NAMALWA (cell line): ENCODE results near the gene NEK10.

Experiments used
- DNase-seq: peaks from one replicate; pipeline ENCODE4 v3.0.0-alpha.2; 2015; ENCODE audit warnings: low spot score

NEK10 gene

DNA sequence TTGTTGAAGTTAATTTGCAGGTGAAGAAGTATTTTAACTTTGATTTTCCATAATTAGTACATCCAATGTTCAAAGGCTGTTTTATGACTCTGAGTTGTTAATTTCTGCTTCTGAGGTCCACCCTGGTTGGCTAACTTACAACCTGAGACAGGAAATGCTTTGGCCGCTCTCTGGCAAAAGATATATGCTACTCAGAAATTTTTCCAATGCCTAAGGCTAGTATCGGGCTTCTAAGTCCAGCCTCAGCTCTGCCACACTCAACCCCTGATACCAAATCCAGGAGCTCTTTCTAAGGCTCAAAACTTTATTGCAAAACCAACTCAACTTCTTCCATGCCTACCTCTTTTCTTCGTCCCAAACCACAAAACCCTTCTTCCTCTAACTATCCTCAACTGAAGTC lies 192.9 kb downstream of the NEK10 start:
- DNase-seq, result no peak

DNA sequence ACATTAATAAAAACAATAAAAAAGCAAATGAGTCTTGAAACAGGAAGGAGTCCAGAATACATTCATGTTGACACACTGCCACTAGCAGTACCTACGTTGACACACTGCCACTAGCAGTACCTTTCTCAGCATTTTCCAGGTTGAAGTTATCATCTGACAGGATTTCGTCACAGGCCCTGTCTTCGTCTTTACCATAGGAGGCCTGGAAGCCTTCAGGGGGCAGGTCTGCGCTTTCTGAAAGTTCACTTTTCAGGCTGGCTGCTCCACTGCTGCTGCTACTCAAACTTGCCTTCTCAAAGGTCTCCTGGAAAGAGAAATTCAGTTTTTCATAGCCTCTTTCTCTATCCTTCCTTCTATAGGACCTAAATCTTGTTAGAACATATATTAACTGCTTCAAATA lies 194.7 kb downstream of the NEK10 start:
- DNase-seq, result no peak

DNA sequence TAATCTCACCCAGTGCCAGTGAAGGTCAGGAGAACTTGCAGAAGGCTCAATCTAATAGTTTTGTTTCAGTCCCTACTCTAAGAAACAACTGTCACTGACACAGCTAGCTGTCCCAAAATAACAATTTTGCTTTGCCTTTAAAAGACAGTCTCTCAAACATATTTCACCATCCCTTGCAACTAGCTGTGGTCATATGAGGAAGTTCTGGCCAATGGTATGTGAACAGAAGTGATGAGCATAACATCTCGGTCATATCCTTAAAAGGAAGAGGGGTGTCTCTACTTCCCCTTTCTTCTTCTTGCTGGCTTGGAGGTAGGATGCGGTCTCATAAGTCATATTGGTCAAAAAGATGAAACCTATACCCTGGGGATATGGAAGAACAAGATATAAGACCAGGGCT lies 198.1 kb downstream of the NEK10 start:
- DNase-seq, result peak; percentile 24

DNA sequence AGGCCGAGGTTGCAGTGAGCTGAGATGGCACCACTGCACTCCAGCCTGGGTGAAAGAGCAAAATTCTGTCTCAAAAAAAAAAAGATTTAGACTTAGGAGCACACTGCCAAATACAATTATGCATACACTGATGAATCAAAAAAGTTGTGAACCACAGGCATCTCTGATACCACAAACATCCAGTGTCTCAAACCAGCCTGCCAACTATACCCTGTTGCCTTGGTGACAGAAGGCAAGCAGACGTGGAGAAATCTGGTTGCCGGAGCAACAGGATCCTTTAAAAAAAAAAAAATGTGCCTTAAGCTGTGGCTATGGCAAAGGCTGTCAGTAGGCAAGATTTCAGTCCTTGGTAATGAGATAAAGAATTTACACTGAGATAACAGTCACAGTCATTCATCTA lies 202.3 kb downstream of the NEK10 start:
- DNase-seq, result no peak

DNA sequence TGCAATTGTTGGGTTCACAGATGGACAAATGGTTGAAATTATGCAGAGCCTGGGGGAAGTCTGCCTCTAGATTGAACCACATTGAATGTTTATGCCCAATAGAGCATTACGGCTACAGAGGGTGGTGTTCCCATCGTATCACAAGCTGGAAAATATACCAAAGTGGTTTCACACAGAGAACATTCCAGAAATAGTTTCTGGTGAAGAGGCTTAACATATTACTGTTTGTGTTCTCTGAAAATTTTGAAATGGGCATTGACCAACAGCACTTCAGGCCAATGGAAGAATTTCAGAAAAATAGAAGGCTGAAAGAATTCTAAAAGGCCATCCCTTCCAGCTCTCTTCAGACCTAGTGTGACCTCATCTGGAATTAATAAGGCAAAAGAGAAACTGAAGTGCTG lies 203.9 kb downstream of the NEK10 start:
- DNase-seq, result no peak

DNA sequence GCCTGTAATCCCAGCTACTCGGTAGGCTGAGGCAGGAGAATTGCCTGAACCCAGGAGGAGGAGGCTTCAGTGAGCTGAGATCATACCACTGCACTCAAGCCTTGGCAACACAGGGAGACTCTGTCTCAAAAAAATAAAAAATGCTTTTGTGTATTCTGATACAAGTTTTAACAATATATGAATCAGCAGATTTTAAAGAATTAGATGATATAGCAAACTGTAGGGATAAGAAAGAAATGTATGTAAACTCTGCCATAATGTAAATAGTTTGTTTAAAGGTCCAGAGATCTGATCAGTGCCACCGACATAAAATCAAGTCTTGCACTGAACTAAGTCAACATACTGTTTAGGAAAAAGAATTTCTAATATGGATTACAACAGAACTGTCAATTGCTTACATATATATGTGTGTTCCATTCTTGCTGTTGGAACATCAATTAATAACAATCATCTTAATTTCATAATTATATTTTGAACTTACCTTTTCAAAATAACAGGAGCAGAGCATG lies 208.3 kb downstream of the NEK10 start:
- DNase-seq, result no peak

DNA sequence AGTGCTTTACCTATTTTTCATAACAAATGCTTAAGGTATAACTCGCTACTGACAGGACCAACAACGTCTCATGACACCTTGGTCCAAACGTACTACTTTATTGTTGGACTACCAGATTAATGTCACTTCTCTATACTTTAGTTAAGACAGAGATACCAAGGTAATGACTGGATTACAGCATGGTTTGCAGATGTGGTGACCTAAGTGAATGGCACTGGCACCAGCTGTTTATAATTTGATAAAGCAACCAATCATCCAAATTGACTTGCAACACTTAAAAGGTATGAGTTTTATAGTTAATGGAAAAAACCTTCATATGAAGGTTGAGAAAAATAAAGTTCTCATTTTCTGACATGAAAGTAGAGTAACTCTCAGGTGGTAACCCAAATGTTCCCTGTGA lies 209.0 kb downstream of the NEK10 start:
- no peak for DNase-seq

DNA sequence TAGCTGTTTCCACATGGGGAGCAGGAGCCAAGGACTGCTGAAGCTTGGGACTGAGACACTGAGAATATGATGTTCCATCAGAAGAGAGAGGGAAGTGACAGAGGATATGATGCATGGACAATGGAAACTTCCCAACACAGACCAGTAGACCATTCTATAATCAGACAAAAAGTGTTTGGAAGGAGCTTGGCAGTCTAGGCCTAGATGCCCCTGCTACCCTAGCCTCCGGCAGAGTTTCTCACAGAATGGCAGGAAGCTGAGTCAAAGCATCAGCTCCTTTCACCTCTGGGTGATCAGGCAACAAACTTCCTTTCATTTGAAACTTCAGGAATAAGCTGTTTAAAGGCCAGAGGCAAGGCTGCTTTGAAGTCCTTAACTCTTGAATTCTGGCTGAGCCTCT lies 222.0 kb downstream of the NEK10 start:
- DNase-seq, result no peak

DNA sequence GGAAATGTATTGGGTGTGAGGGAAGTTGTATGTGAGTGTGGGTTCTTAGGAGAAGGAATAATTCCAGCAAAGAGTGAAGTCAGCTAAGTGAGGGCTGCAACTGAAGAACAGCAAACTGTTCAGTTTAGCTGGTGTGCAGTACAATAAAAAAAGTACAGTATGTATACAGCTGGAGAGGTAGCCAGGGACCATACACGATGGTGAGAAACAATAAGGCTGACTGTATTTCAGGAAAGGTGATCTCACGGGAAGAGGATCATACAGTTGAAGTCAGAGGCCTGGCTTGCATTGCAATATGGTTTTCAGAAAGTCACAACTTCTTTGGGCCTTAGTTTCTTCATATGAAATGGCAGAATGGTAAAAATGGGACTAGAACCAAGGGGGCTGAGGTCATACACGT lies 222.4 kb downstream of the NEK10 start:
- DNase-seq, result no peak

DNA sequence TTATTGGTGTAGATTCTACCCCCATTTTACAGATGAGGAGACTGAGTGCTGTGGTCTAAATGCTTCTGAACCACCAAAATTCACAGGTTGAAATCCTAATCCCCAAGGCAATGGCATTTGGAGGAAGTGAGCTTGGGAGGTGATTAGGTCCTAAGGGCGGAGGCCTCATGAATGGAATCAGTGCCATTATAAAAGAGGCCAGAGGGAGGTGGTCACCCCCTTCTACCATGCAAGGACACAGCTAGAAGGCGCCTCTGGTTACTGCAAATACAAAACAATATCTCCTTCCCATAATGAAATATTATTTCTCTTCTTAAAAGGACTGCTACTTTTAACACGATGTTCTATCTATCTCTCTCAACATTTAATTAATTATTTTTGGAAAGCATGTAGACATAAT lies 223.5 kb downstream of the NEK10 start:
- DNase-seq, result no peak

DNA sequence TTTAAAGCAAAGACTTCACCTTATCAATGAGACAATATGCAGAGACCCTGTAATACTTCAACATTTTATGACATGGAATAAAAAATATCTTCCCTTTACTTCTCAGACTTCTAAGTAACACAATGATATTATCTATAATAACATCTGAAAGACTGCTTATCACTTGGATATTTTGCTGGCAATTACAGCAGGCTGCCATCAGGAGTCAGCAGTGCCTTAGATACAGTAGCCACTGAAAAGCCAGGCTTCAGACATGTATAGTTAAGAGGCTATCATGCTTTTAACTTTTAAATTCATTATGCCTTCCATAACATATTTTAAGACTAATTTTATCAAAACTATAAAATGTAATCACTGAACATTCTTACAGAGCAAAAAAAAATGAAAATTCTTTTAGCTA lies 227.5 kb downstream of the NEK10 start:
- DNase-seq, result peak; percentile 39

DNA sequence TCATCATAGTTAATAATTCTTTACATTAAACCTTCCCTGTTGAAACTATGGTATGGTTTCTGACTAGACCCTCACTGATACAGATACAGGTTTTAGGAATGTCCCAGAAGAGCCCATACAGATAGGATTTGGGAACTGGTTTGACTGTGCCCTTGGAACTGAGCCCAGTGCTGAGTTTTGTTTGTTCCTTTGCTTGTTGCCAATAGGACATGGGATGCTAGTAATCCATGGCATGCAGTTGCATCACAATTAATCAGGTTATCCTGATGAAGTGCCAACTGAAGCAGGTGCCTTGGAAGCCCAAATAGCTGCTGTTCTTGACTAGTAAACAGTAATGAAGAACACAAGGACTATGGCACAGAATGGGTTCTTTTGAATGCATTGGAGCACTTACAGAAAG lies 230.6 kb downstream of the NEK10 start:
- DNase-seq, result no peak

DNA sequence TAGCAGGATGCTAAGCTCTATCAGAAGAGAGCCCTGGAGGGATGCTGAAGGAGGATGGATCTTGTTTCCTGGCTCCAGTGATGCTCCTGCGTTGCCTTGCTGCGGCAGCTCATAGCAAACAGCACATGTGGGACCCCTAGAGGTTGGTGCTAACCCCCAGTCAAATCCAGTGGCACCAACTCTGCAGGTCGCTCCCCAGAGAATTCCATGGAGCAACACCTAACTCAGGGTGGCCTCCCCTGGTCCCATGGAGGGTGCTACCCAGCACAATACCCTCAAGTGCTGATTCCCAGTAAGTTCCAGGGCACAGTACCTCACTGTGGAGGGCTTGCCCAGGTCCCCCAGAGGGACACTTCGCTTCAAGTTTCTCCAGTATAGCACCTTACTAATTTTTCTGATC lies 231.2 kb downstream of the NEK10 start:
- DNase-seq, result no peak

DNA sequence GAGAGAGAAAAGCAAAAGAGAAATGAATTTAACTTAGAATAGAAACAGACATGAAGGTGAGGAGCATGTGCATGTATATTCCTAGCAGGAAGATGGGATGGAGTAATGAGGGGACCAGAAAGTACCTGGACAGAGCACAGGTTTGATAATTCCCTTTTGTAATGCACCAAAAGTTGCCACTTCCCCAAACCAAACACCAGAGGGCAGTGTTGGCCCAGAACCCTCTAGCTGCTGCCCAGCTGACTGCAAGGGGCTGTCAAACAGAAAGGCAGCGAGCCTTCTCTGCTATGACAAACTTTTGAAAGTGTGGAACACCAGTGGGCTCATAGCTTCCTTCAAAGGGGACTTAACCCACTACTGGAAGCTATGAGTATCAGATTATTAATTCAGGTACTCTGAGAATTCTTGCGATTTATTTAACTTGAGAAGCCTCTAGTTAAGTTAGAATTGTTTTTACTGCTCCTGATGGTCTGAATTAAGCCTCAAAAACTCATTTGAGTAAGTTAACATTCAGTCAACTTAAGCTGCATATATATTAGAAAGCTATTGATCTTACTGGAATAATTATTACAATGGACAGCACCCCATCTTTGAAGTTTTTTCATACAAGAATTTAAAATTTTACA lies 234.9 kb downstream of the NEK10 start:
- peak; percentile 80 for DNase-seq

DNA sequence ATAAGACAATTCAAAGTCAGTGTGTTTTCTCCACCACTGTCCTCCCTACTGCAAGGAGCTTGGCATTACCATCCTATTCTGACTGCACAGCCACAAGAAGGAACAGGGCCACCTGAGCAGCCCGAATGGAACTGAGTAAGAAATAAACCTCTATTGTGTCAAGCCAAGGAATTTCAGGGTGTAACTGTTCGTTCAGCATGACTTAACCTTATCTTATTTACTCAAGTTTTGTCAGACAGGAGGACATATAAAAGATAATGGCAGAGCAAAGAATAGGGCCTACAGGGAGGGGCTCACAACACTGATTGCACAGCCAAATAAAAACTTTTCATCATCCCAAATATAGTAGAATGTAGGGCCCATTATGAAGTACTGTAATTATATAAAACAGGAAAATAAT lies 236.1 kb downstream of the NEK10 start:
- DNase-seq, result no peak

DNA sequence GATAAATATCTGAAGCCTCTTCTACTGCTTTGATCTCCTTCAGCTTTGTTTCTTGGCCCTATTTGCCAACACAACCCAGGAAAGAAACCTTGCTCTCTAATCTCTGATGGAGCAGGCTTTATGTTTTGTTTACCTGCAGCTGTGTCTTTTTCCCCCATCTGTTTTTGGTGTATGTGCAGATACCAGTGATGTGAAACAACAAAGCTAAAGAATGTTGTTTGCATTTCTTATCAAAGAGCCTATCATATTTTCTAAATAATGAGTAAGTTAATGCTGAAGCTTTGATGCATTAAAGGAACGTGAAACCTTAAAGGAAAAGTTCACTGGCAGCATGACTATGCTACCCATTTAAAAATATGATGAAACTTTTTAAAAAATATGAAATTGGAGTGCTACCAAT lies 238.4 kb downstream of the NEK10 start:
- DNase-seq, result no peak

DNA sequence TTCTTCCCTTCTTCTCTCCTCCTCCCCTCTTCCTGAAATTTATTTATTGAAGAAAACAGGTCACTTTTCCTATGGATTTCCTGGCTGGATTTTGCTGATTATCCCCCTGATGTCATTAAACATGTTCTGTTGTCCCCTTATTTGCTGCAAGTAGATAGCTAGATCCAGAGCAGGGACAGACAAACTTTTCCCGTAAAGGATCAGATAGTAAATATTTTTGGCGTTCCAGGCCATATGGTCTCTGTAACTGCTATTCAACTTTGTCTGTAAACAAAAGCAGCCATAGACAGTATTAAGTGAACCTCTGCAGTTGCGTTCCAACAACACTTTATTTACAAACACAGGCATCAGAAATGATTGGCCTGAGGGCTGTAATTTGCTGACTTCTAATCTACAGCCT lies 241.3 kb downstream of the NEK10 start:
- DNase-seq, result no peak

DNA sequence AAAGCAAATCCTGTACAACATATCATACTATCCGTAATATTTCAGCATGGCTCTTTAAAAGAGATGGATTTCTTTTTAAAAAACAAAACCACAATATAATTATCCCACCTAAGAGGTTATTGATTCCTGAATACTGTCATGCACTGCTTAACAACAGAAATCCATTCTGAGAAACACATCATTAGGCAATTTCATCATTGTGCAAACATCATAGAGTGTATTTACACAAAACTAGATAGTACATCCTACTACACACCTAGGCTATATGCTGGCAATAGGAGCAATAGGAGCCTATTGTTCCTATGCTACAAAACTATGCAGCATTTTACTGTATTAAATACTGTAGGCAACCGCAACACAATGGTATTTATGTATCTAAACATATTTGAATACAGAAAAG lies 242.0 kb downstream of the NEK10 start:
- DNase-seq, result no peak

DNA sequence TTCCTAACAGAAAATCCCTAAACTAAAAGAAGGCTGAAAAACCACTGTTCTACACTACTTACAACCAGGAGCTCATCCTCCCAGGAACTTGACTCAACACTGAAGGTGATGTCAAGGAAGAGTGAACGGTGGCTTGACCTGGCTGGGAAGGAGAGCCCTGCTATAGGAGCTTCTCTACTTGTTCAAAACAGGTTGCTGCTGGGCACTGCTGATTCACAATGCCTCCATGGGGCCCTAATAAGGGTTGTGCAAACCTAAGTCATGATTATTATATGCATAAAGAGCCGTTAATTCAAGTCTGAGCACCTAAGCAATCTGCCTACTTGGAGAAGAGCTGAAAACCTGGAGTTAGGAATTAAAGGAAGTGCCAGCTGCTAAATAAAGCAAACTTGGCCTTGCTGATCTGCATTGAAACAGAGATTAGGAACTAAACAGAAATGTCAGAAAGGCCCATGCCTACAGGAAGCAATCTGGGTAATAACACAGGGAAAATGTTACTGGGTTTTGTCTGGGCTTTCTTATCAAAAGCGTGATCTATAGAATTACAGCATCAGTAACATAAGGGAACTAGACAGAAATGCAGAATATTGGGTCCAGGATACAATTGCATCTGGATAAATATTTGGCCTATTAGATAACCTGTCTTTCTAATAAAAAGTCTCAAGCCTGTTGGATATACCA lies 243.2 kb downstream of the NEK10 start:
- DNase-seq, result no peak

DNA sequence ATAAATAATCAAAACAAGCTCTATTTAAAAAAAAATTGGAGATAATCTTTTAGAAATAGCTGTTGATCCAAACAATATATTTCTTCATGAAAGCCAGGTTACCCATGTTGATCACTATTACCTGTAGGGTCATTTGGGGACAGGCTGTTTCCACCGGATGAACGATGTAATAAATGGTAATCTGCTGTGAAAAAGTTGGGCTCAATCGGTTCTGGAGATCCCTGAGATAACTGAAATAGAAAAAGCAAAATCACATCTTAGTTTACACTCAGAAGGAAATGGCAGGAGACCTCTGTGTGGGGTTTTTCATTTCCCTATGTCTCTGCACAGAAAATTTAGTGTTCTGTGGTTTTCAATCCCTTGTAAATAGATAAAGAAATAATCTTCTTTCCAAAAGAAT lies 249.5 kb downstream of the NEK10 start:
- DNase-seq, result no peak

DNA sequence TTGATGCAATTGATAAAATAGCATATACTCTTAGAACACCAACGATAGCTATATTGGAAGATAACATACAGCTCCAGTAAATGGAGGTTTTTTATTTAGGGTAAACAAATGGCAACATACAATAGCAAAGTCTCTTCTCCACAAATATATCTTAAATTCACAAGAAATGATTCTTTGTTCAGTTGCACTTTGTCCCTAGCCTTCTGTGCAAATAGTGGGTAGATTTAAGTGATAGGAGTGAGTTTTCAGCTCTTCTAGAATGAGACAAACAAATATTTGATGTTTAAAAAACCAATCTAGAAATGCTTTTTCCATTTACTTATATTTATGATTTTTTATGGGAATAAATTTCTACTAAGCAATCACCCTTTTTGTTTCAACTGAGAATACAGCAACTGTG lies 253.8 kb downstream of the NEK10 start:
- no peak for DNase-seq

DNA sequence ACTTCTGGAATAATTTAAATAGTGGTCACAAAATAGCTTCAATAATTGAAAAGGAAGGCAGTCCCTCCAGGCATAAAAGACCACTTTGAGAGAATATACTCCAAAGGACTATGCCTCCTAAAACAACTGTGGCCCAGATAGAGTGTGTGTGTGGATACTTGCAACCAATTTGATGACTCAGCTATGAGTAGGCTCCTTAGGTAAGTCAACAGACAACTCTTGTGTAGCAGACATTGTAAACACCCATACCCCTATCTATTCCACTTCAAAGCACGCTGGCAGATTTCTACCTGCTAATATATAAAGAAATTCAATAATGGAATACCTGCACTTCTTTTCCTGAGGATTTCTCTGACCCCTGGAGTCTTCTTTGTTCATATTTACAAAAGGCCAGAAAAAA lies 254.5 kb downstream of the NEK10 start:
- no peak for DNase-seq

DNA sequence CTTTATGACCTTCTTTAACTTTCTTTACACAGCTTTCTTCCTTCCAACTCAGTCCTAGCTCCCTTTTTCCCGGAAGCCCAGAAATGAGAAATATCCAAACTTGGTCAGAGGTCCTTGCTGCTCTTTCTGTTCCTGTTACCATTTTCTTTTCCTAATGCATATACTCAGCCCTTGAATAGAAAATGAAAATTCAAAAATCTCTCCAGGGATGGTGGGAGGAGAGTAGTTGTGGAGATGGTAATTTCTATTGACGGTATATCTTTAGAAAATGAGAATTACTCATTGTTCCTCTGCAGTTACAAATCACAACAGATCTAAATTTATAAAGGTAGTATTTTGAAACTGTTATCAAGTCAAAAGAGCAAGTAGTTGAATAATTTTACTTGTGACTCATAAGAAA lies 255.1 kb downstream of the NEK10 start:
- DNase-seq, result no peak

DNA sequence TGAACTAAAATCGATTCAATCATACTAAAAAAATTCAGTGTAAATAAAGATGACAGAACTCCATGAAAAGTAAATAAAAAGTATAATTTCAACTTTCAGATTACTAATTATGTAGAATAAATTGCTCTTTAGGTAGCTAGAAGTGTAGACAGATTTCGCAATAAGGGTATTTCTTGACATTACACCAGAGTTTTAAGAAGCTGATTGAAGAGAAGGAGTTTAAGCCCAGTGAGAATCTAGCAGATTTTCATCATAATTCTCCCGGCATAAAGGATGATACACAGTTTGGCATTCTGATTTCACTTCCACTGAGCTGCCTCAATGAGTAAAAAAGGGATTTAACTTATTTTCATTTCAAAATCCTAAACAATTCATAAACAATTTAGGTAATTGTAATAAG lies 259.2 kb downstream of the NEK10 start:
- DNase-seq, result no peak
